T-helper 1 cell (primary cell): ENCODE measurements around the gene NDEL1.

ENCODE experiments used
- DNase-seq, 5 donors: peaks; one replicate each; pipeline ENCODE4 v3.0.0-alpha.2; 2012 to 2020

NDEL1 gene

GRCh38 chr17:8480011-8480976, 44.6 kb downstream of the NDEL1 start:
- no peak for DNase-seq

GRCh38 chr17:8481089-8481488, 45.4 kb downstream of the NDEL1 start:
- no peak for DNase-seq

- no peak for DNase-seq
Measured at GRCh38 chr17:8481703-8482102, 46.0 kb downstream of the NDEL1 start.

- no peak for DNase-seq
Measured at GRCh38 chr17:8482546-8482945, 46.9 kb downstream of the NDEL1 start.

GRCh38 chr17:8484465-8484864, 48.8 kb downstream of the NDEL1 start:
- DNase-seq, result no peak

- no peak for DNase-seq
Measured at GRCh38 chr17:8485491-8485890, 49.8 kb downstream of the NDEL1 start.

GRCh38 chr17:8487130-8487645, 51.5 kb downstream of the NDEL1 start:
- DNase-seq, result no peak

- no peak for DNase-seq
Measured at GRCh38 chr17:8487743-8488142, 52.1 kb downstream of the NDEL1 start.

- no peak for DNase-seq
Measured at GRCh38 chr17:8488491-8488890, 52.8 kb downstream of the NDEL1 start.

- DNase-seq, result no peak
Measured at GRCh38 chr17:8488901-8489300, 53.2 kb downstream of the NDEL1 start.

- DNase-seq, result no peak
Measured at GRCh38 chr17:8489841-8490240, 54.2 kb downstream of the NDEL1 start.

- no peak for DNase-seq
Measured at GRCh38 chr17:8490256-8491023, 54.8 kb downstream of the NDEL1 start.

GRCh38 chr17:8492121-8492520, 56.4 kb downstream of the NDEL1 start:
- no peak for DNase-seq

- DNase-seq, result no peak
Measured at GRCh38 chr17:8494021-8494420, 58.3 kb downstream of the NDEL1 start.

- no peak for DNase-seq
Measured at GRCh38 chr17:8494506-8495111, 58.9 kb downstream of the NDEL1 start.

GRCh38 chr17:8496081-8496480, 60.4 kb downstream of the NDEL1 start:
- no peak for DNase-seq

GRCh38 chr17:8499171-8499570, 63.5 kb downstream of the NDEL1 start:
- no peak for DNase-seq

- no peak for DNase-seq
Measured at GRCh38 chr17:8499614-8500013, 63.9 kb downstream of the NDEL1 start.

GRCh38 chr17:8500609-8501008, 64.9 kb downstream of the NDEL1 start:
- no peak for DNase-seq

- DNase-seq, result no peak
Measured at GRCh38 chr17:8502126-8502525, 66.4 kb downstream of the NDEL1 start.

GRCh38 chr17:8503368-8503767, 67.7 kb downstream of the NDEL1 start:
- no peak for DNase-seq

GRCh38 chr17:8503807-8504206, 68.1 kb downstream of the NDEL1 start:
- DNase-seq, result no peak
